Measurements from ENCODE around the gene BTAF1. TPM values are rescaled to one million over a fixed set of nuclear protein-coding genes. Genes with fewer than 3 reads are reported as not detected.

BTAF1 gene
- total RNA-seq, 1 experiment from 2014 or later: 45.2 TPM

- WGBS (ENCODE audit: extremely low coverage, insufficient read length, low lambda C conversion rate): no CpG with 5 or more reads among the region's 2 CpGs
- no peak overlapping the region for H3K9ac ChIP-seq (ENCODE audit: extremely low read depth, insufficient read length, low read length)
- H3K9me3 Mint-ChIP-seq: no peaks in the 10 kb centered on the region
These were observed 140.9 kb downstream of the BTAF1 start for GRCh38 chr10:92064506-92064905.

More at GRCh38 chr10:92064506-92064905, 140.9 kb downstream of the BTAF1 start:
- Histone ChIP-seq H3K4me2 (ENCODE audit: insufficient read depth, insufficient read length, low read length) (no peak overlapping the region), H3K56ac (ENCODE audit: insufficient read length, low read depth, low read length) (no peak overlapping the region), H2BK20ac (ENCODE audit: low read depth, low read length, poor library complexity, severe bottlenecking) (no peak overlapping the region), H2AK5ac (ENCODE audit: insufficient read length, low read length) (no peak overlapping the region), H3K23me2 (ENCODE audit: insufficient read length, low read depth, low read length, poor library complexity, severe bottlenecking) (no peaks in the 10 kb centered on the region), H3K4me1 (ENCODE audit: insufficient read depth, low read length) (no peaks in the 10 kb centered on the region), H4K8ac (replicated peaks; ENCODE audit: insufficient read length, low read depth, low read length) (no peak overlapping the region), H3K27me3 (ENCODE audit: insufficient read depth, low read length) (no peaks in the 10 kb centered on the region), H3K27ac (ENCODE audit: insufficient read length, low read depth, low read length) (no peak overlapping the region), H2BK5ac (ENCODE audit: insufficient read length, low read length) (no peak overlapping the region), H4K91ac (ENCODE audit: insufficient read length, low read depth, low read length) (no peak overlapping the region), H4K20me1 (ENCODE audit: control insufficient read depth, insufficient read depth, insufficient read length) (no peaks in the 10 kb centered on the region), H2BK15ac (ENCODE audit: low read depth, low read length) (no peak overlapping the region), H3K23ac (ENCODE audit: insufficient read length, low read depth, low read length) (no peak overlapping the region), H2AFZ (ENCODE audit: low read length) (no peak overlapping the region), H3K79me2 (ENCODE audit: insufficient read depth, low read length) (no peaks in the 10 kb centered on the region), H2BK120ac (ENCODE audit: low read depth, low read length, poor library complexity, severe bottlenecking) (no peak overlapping the region), H3K18ac (ENCODE audit: insufficient read length, low read depth, low read length) (no peak overlapping the region), H3K79me1 (ENCODE audit: insufficient read depth, low read depth, low read length, poor library complexity, severe bottlenecking) (no peaks in the 10 kb centered on the region), H3K4ac (ENCODE audit: low read depth, low read length) (no peak overlapping the region), H4K5ac (ENCODE audit: insufficient read length, low read depth, low read length) (no peak overlapping the region), H2BK12ac (ENCODE audit: insufficient read length, low read depth, low read length) (no peak overlapping the region), H3K9me3 (ENCODE audit: control insufficient read depth, low read depth, low read length) (no peaks in the 10 kb centered on the region), H3K14ac (ENCODE audit: insufficient read depth, low read length) (no peak overlapping the region), H3T11ph (ENCODE audit: low read length) (no peak overlapping the region)
- Mint-ChIP-seq H3K4me3 (no peak overlapping the region), H3K36me3 (ENCODE audit: insufficient read depth in 1 of 3, low read depth in 3 of 3) (no peaks in the 10 kb centered on the region), H3K27me3 (ENCODE audit: low read depth) (no peaks in the 10 kb centered on the region), H3K27ac (no peak overlapping the region; a peak in 1 of 7 replicates), H3K4me1 (no peaks in the 10 kb centered on the region)
- TF ChIP-seq CTCF (conservative IDR thresholded peaks at IDR 0.05): no peak
- DNase-seq: no peak
